Hindlimb muscle (tissue), 1 donor: ENCODE measurements around the gene CFAP251. TPM values are rescaled to one million over a fixed set of nuclear protein-coding genes. Genes with fewer than 3 reads are reported as not detected.
"Not testable (repeated sequence)": the region's sequence is repeated elsewhere in the genome, so short reads cannot be mapped to it uniquely, and the experiment has no call there.

Source experiments
- DNase-seq: peaks from one replicate; pipeline ENCODE4 v3.0.0-alpha.2; 2013
- polyA plus RNA-seq: library from polyadenylated mRNA; unstranded; fragments of 120-200 nt; gene quantifications from one replicate; pipeline ENCODE4 v1.2.1, GENCODE V29; 2013; ENCODE audit not compliant: insufficient read length

The CFAP251 gene
- polyA plus RNA-seq, 1 donor: 1.3 TPM

GRCh38 chr12:121911824-121912585 lies 6.4 kb upstream of the CFAP251 start:
- no peak for DNase-seq

- no peak for DNase-seq
These were observed 2.5 kb upstream of the CFAP251 start for GRCh38 chr12:121915841-121916321.

- DNase-seq: no peak
These were observed 1.7 kb upstream of the CFAP251 start for GRCh38 chr12:121916719-121917118.

DNA sequence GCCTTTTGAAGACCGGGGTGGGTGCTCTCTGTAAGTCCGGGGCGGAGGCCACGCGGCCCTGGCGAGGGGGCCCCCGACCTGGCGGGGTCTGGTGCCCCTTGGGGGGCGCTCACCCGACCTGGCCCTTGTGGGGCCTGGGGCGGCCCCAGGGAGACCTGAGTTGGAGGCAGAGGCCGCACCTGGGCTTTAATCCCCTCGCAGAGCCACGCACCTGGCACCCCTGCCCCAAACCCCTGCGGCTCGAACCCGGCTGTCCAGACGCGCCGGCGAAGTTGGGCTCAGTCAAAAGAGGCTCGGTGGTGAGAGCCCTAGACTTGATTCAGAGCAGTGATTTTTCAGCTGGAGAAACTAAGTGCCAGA lies 267 bp downstream of the CFAP251 start:
- DNase-seq: no peak

- DNase-seq: no peak
These were observed 2.7 kb downstream of the CFAP251 start for GRCh38 chr12:121921066-121921465.

DNA sequence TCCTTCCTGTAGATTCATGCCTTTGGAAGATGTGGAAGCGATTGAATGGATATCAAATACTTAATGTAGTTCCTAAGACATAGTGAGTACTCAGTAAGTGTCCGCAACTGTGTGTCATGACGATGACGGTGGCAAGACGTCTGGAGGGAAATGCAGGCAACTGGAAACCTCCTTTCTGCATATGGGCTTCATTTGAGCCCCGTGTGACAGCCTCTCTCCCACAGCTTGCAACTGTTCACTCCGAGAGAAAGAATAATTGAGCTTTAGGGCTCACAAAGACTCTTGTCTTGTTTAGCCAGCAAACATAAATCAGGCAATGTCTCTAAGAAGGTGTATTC lies 6.9 kb downstream of the CFAP251 start:
- no peak for DNase-seq

DNA sequence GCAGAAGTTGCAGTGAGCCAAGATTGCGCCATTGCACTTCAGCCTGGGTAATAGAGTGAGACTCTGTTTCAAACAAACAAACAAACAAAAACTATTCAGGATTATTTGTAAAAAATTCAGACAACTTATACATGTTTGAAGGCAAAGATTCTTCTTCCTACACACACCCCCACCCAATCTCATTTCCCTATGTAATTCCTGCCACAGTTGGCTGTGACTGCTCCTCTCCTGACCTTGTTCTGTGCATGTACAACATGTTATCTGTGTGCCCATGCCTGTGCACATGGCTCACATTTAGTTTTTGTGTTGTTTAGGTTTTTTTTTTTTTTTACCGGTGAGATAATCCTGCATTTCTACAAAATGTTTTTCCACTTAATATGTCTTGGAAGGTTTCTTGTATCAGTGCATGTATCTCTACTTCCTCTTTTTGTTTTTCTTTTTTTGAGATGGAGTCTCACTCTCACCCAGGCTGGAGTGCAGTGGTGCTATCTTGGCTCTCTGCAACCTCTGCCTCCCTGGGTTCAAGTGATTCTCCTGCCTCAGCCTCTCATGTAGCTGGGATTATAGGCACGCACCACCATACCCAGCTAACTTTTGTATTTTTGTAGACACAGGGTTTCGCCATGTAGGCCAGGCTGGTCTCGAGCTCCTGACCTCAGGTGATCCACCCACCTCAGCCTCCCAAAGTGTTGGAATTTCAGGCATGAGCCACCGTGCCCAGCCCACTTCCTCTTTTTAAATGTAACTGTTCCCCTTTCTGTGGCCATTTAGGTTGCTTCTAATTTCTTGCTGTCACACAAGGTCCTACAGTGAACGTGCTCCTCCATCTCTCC lies 8.7 kb downstream of the CFAP251 start:
- DNase-seq: no peak

- no peak for DNase-seq
These were observed 9.4 kb downstream of the CFAP251 start for GRCh38 chr12:121927813-121928212.

- DNase-seq: not testable (repeated sequence)
These were observed 11.2 kb downstream of the CFAP251 start for GRCh38 chr12:121929545-121929944.

DNA sequence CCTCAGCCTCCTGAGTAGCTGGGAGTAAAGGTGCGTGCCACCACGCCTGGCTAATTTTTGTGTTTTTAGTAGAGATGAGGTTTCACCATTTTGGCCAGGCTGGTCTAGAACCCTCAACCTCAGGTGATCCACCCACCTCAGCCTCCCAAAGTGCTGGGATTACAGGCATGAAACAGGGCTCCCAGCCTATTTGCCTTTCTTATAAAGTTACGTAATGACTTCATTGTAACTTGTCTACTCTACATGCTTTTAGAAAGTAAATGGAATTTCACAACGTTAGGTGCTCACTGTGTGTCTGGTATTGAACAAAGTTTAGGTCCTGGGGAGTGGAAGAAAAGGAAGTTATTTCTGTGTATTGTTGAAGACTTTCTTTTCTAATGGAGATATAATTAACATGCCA lies 12.5 kb downstream of the CFAP251 start:
- no peak for DNase-seq

GRCh38 chr12:121932176-121932536 lies 13.8 kb downstream of the CFAP251 start:
- DNase-seq: no peak

GRCh38 chr12:121932914-121933521 lies 14.6 kb downstream of the CFAP251 start:
- DNase-seq: no peak

GRCh38 chr12:121933522-121934308 lies 15.3 kb downstream of the CFAP251 start:
- DNase-seq: no peak

DNA sequence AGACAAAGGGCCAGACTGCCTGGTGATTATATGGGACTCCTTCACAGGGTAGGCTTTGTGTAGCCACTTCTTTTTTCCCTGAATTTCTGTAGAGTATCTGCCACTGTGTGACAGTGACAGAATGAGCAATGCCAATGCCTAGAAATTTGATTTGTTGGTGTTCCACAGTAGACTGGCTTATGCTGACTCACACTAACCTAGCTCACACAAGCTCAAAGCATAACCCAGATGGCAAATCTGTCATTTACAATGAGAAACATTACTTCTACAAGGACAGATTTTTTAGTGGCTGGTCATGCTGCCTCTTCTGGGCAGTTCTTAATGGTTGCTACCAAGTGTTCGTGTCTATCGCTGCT lies 15.9 kb downstream of the CFAP251 start:
- DNase-seq: no peak

- no peak for DNase-seq
These were observed 19.3 kb downstream of the CFAP251 start for GRCh38 chr12:121937654-121938053.

GRCh38 chr12:121939186-121939585 lies 20.8 kb downstream of the CFAP251 start:
- no peak for DNase-seq

GRCh38 chr12:121939992-121940766 lies 21.8 kb downstream of the CFAP251 start:
- no peak for DNase-seq

GRCh38 chr12:121942145-121942718 lies 23.8 kb downstream of the CFAP251 start:
- no peak for DNase-seq

DNA sequence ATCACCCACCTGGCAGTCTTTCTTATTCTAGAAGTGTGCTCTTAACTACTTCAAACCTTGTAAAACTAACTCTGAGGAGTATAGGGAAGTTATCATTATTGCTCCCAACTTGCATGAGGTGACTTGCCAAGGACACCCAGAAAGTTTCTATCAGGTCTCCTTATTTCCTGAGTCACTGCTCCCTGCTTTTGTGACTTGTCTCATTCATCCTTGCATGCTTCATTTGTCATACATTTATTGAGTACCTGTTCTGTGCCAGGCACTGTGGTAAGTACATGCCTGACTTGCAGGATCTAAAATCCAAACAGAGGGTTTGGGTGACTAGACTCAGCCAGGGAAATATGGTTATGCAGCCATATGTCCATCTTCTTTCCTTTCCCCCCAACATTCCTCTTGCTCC lies 25.5 kb downstream of the CFAP251 start:
- no peak for DNase-seq

- no peak for DNase-seq
These were observed 28.1 kb downstream of the CFAP251 start for GRCh38 chr12:121946313-121947025.

DNA sequence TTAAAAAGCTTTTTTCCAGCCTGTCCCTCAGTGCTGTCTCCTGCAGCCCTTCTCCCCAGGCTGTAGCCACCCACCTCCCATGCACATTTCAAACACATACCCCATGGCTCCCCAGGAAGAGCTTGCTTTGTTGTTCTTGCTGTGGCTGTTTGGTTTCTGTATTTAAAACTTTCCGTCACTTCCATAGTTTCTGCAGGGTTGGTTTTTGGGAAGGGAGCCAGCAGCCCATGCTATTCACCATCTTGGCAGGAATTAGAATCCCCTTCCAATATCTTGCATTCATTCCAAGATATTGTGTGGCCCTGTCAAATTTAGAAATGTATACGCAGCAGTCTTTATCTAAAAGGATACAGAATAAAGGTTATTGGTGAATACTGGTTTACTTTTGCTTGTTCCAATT lies 29.6 kb downstream of the CFAP251 start:
- DNase-seq: no peak
